NCI-H2196 (cell line): ENCODE results near the gene ENPP3.
"Not testable (repeated sequence)": the region's sequence is repeated elsewhere in the genome, so short reads cannot be mapped to it uniquely, and the experiment has no call there.

Experiments
- DNase-seq: peaks from one replicate; lab custom pipeline; 2025; ENCODE audit not compliant: unreplicated experiment; lab: John Stamatoyannopoulos, UW

The ENPP3 gene

GRCh38 chr6:131731224-131731623 is 94.1 kb downstream of the ENPP3 start:
- DNase-seq: no peak

- DNase-seq: no peak
Observed at GRCh38 chr6:131733376-131734016, 96.4 kb downstream of the ENPP3 start.

DNA sequence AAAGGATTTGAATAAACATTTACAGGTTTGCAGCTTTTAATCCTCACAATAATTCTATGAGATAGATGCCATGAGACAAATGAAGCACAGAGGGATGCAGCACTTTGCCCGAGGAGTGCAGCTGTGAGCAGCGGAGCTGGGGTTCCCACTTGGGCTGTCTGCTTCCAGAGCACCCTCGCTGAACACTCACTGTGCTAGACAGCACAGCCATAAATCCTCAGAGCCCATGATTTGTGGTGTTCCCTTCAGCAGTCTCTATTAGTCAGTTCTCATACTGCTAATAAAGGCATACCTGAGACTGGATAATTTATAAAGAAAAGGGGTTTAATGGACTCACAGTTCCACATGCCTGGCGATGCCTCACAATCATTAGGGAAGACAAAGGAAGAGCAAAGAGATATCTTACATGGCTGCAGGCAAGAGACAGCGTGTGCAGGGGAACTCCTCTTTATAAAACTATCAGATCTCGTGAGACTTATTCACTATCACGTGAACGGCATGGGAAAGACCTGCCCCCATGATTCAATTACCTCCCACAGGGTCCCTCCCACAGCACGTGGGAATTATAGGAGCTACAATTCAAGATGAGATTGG is 99.0 kb downstream of the ENPP3 start:
- DNase-seq: no peak

- DNase-seq: no peak
Observed at GRCh38 chr6:131736811-131737210, 99.7 kb downstream of the ENPP3 start.

- DNase-seq: no peak
Observed at GRCh38 chr6:131739136-131739535, 102.0 kb downstream of the ENPP3 start.

DNA sequence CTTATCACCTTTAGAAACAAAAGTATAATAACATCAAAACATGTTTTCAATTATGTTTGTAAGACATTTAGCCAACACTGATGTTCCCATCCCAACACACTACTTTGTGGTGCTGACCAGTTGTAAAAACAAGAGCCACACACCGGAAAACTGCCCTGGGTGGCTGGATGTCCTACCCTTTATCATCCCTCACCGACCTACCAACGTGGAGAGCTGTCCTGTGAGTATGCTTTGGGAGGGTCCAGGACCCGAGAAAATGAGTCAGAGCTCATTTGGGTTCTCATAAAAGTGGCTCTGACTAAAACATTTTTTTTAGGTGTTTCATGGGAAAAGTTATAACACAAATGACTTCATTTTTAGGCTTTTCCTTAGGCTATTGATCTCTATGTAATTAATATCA is 103.1 kb downstream of the ENPP3 start:
- DNase-seq: no peak

DNA sequence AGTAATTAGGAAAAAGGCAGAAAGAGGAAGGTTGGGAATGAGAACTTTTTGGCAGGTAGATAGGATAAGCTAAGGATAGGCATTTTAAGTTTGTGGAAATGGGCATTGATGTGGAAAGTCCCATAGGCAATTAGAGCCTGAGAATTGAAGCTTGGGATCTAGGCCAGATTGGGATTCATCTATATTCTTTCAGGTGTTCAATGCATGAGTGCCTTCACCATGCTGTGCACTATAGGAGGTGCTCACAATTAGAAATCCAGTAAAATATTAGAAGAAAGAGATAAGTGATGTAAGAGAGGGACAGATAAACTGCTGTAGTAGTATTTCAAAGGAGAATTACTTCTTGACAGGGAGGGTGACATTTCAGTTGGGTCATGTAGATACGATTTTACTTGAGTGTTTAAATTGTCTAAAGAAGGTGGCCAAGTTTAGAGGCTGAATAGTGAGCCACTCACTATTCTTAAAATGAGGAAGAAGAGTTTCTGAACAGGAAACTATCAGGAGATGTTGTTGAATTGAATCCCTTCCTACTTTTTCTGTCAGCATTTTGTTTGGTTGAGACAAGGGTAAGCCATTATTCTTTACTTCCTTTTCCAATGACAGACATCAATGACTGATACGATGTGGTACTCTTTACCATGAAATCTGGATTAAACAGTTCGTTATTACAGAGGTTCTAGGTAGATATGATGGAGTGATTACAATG is 104.7 kb downstream of the ENPP3 start:
- no peak for DNase-seq

- no peak for DNase-seq
Observed at GRCh38 chr6:131744432-131745287, 107.6 kb downstream of the ENPP3 start.

DNA sequence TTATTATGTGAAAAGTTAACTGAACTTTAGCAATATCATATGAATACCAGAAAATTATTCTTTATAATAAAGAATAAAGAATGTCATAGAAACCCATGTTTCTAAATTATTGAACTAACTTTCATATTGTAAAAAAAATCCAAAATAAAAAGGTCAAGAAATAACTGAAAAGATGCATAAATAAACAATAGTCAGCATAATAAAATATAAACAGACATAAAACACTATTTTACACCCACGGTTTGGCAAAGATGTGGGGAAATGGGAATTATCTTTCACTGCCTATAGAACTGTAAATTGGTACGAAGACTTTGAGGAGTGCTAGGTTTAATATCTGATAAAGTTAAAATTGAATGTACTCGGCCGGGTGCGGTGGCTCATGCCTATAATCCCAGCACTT is 108.4 kb downstream of the ENPP3 start:
- DNase-seq: no peak

DNA sequence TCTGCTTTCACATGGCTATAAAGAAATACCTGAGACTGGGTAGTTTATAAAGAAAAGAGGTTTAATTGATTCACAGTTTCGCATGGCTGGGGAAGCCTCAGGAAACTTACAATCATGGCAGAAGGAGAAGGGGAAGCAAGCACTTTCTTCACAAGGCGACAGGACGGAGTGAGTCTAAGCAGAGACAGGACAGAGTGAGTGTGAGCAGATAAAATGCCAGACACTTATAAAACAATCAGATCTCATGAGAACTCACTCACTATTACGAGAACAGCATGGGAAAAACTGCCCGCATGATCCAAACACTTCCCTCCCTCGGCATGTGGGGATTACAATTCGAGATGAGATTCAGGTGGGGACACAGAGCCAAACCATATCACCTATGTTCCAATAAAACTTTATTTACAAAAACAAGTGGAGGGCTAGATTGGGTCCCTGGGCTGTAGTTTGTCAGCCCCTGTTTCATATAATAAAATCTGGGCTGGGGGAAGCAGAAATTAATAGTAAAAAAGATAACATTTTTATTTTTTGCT is 110.8 kb downstream of the ENPP3 start:
- no peak for DNase-seq

GRCh38 chr6:131749023-131749422 is 111.9 kb downstream of the ENPP3 start:
- no peak for DNase-seq

DNA sequence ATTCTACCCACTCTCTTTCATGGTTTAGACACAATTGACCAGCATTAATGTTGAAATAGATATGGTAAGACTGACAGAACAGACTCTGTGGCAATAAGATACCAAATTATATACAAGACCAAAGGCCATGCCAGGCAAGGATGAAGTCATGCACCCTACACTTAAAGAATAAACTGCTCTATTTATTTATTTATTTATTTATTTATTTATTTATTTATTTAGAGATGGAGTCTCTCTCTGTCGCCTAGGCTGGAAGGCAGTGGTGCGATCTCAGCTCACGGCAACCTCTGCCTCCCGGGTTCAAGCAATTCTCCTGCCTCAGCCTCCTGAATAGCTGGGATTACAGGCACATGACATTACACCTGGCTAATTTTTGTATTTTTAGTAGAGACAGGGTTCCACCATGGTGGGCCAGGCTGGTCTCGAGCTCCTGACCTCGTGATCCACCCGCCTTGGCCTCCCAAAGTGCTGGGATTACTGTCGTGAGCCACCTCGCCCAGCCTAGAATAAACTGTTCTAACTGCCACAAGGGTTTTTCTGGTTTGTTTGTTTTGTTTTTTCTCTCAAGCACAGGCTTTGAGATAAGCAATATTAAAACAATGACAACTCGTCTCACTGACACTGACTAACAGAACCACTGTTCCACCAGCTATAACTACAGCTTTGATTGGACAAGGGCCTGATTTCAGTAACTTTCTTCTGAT is 114.1 kb downstream of the ENPP3 start:
- DNase-seq: not testable (repeated sequence)

GRCh38 chr6:131754088-131754487 is 117.0 kb downstream of the ENPP3 start:
- DNase-seq: no peak

- DNase-seq: no peak
Observed at GRCh38 chr6:131754715-131755567, 117.8 kb downstream of the ENPP3 start.

DNA sequence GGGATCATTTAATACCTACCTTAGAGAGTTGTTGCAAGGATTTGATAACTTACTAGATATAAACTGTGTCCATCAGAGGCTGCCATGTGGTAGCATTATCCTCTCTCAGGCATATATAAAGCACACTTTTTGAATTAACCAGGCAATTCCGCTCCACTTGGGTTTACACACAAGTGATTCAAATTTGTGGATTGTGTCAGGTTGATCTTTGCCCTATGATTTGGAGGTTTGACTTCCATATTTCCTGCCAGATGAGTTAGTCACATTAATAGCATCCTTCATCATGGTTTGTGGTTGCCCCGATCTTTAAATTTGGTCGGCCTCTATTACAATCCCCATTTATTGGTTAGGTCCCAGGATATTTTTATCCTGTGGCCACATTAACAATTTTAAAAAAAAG is 118.5 kb downstream of the ENPP3 start:
- DNase-seq: no peak

DNA sequence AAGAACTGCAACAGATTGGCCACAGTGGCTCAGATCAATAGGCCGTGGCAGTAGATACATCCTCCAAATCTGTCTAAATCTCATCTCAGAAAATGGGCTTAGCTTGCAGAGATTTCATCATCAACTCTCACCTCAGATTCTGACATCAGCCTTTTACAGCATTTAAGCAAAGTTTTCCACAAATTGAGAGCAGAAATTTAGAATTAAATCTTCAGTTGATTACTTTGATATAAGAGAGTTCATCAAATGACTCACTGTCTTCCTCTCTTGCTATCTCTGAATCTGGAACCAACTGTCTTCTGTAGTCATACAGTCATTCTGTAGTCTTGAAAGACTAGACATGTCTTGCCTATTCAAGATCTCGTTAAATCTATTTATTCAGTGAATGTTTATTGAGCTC is 118.9 kb downstream of the ENPP3 start:
- no peak for DNase-seq

- no peak for DNase-seq
Observed at GRCh38 chr6:131758920-131759319, 121.8 kb downstream of the ENPP3 start.

DNA sequence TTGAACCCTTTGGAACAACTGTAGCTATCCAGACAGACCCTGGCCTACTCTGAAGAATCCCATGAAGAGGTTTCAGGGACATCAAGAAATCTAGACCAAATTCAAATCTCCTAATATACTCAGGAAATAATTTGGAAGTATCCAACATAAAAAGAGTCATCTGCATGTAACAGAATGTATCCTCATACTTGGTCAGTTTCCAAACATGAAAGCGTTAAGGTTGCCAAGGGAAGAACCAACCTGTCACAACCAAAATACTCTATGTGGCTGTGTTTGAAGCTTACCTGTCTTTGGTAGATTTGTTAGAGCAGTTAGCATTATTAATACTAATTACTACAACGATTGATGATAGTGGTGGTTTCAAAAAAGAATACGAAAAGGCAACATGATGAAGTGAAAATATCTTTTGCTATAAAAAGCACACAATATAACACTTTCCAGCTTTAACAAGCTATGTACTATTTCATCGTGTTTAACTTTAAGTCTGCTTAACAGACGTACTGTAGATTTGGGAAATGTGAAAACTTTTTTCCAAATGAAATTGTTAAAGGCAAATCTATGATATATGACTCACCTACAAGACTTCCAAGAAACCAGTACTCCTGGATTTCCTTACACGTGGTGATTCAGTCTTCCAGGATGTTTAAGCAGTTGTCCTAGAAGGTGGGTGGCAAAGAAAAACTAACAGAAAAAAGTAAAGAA is 124.1 kb downstream of the ENPP3 start:
- DNase-seq: no peak

DNA sequence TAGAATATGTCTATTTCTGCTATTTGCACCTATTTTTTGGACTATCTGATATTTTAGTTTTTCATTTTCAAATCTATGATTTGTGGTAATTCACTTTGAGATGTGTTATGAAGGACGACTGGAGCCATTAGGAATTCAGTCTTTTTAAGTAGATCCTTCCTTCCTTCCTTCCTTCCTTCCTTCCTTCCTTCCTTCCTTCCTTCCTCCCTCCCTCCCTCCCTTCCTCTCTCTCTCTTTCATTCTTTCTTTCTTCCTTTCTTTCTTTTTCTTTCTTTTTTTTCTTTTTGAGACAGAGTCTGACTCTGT is 124.6 kb downstream of the ENPP3 start:
- DNase-seq: no peak
